PC-3 (cell line): ENCODE results near the gene BIN2.
"Not testable (repeated sequence)": the region's sequence is repeated elsewhere in the genome, so short reads cannot be mapped to it uniquely, and the experiment has no call there.

ENCODE experiments used
- CTCF ChIP-seq: fragments of 300-600 bp; sonication (generic); conservative IDR thresholded peaks from 2 replicates; pipeline ENCODE4 v1.5.1; 2017; ENCODE audit warnings: antibody characterized with exemption, low read depth, mild to moderate bottlenecking, low read length
- EZH2 ChIP-seq: fragments of 300-600 bp; sonication (generic); IDR thresholded peaks from one replicate; pipeline ENCODE4 v1.6.1; 2017; ENCODE audit warnings: antibody characterized with exemption, mild to moderate bottlenecking, low read length; ENCODE audit not compliant: unreplicated experiment
- EZH2phosphoT487 ChIP-seq: fragments of 300-600 bp; sonication (generic); IDR thresholded peaks from 2 replicates; pipeline ENCODE4 v1.6.1; 2018; ENCODE audit warnings: mild to moderate bottlenecking, antibody characterized with exemption, low read length, borderline replicate concordance

- not testable (repeated sequence) for TF ChIP-seq EZH2, CTCF, EZH2phosphoT487
These were observed 51.2 kb downstream of the BIN2 start for GRCh38 chr12:51272810-51273209.
